Osteoblast (primary cell): ENCODE results near the gene EFCAB11. TPM values are rescaled to one million over a fixed set of nuclear protein-coding genes. Genes with fewer than 3 reads are reported as not detected.
"Not testable (repeated sequence)": the region's sequence is repeated elsewhere in the genome, so short reads cannot be mapped to it uniquely, and the experiment has no call there.

Source experiments
- DNase-seq: peaks from one replicate; pipeline ENCODE4 v3.0.0; 2011; ENCODE audit warnings: low spot score, mixed read lengths; ENCODE audit not compliant: insufficient read length; ENCODE audit errors: missing footprints
- H2AFZ ChIP-seq: 2 replicates; pipeline ENCODE4 v1.6.0; 2011; ENCODE audit warnings: mild to moderate bottlenecking, low read length
- H3K27ac ChIP-seq: 2 replicates; pipeline ENCODE4 v1.5.1; 2011; ENCODE audit warnings: mild to moderate bottlenecking, low read depth, low read length, moderate library complexity
- H3K27me3 ChIP-seq: 2 replicates; pipeline ENCODE4 v1.6.0; 2012; ENCODE audit warnings: mild to moderate bottlenecking, control low read depth, inconsistent platforms, low read length, moderate library complexity; ENCODE audit not compliant: insufficient read depth
- H3K36me3 ChIP-seq: 2 replicates; pipeline ENCODE4 v1.5.1; 2011; ENCODE audit warnings: mild to moderate bottlenecking, low read length, control low read depth, moderate library complexity; ENCODE audit not compliant: insufficient read depth
- H3K4me1 ChIP-seq: 2 replicates; pipeline ENCODE4 v1.5.1; 2011; ENCODE audit warnings: mild to moderate bottlenecking, low read length, control low read depth, moderate library complexity; ENCODE audit not compliant: insufficient read depth
- H3K4me2 ChIP-seq: 2 replicates; pipeline ENCODE4 v1.6.0; 2011; ENCODE audit warnings: mild to moderate bottlenecking, low read length; ENCODE audit not compliant: insufficient read depth
- H3K4me3 ChIP-seq: fragments of 200-600 bp; sonication (generic); 3 replicates; pipeline ENCODE4 v1.5.1; 2012; ENCODE audit warnings: mild to moderate bottlenecking, low read length, inconsistent platforms; ENCODE audit not compliant: insufficient read depth
- H3K79me2 ChIP-seq: 2 replicates; pipeline ENCODE4 v1.6.0; 2012; ENCODE audit warnings: mild to moderate bottlenecking, low read length, control low read depth, inconsistent platforms; ENCODE audit not compliant: insufficient read depth
- H3K9me3 ChIP-seq: 2 replicates; pipeline ENCODE4 v1.5.1; 2011; ENCODE audit warnings: low read depth, low read length, control low read depth
- H4K20me1 ChIP-seq: 2 replicates; pipeline ENCODE4 v1.6.0; 2012; ENCODE audit warnings: mild to moderate bottlenecking, low read length, control low read depth; ENCODE audit not compliant: insufficient read depth
- CTCF ChIP-seq: IDR thresholded peaks from 2 replicates; pipeline ENCODE4 v1.5.1; 2011; ENCODE audit warnings: mild to moderate bottlenecking, low read depth, low read length, moderate library complexity; ENCODE audit errors: extremely low read depth
- total RNA-seq: library from RNA; depleted of rRNA; stranded (reverse); fragments of >200 nt; gene quantifications from 2 replicates; pipeline ENCODE4 v1.2.3, GENCODE V29; 2012

Gene EFCAB11
- total RNA-seq, 1 donor, result 6.9 TPM

DNA sequence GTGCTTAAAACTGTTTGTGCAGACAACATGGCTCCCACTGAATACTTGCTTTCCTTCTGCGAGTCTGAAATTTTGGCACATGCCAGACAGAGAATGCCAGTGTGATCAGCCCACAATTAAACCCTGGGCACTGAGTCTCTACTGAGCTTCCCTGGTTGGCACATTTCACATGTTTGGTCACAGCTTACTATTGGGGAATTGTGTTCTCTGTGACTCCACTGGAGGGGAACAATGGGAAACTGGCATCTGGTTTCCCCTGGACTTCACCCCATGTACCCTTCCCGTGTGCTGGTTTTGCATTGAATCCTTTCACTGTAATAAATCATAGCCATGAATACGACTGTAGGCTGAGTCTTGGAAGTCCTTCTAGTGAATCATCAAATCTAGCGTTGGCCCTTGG is 64.9 kb downstream of the EFCAB11 start:
- Histone ChIP-seq H3K9me3 (no peaks in the 10 kb centered on the region), H3K36me3 (no peaks in the 10 kb centered on the region), H3K27me3 (no peaks in the 10 kb centered on the region), H4K20me1 (no peaks in the 10 kb centered on the region), H3K79me2 (no peaks in the 10 kb centered on the region), H3K4me2 (no peak overlapping the region), H3K4me3 (no peak overlapping the region), H3K27ac (no peak overlapping the region), H2AFZ (no peak overlapping the region), H3K4me1 (no peaks in the 10 kb centered on the region)
- DNase-seq, result no peak
- TF ChIP-seq CTCF, result no peak

DNA sequence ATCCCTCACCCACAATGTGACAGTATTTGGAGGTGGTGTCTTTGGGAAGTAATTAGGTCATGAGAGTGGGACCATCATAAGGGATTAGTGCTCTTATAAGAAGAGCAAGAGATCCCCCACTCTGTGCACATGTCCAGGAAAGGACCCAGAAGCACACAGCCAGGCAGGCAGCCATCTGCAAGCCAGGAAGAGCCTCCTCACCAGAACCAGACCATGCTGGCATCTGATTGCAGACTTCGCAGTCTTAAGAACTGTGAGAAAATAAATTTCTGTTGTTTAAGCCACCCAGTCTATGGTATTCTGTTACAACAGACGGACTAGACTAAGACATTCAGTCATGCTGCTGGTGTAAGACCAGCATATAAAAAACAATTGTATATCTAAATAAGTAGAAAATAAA is 69.8 kb downstream of the EFCAB11 start:
- Histone ChIP-seq H4K20me1 (no peaks in the 10 kb centered on the region), H2AFZ (no peak overlapping the region), H3K27me3 (no peaks in the 10 kb centered on the region), H3K4me3 (no peak overlapping the region), H3K4me1 (no peaks in the 10 kb centered on the region), H3K27ac (no peak overlapping the region), H3K9me3 (no peaks in the 10 kb centered on the region), H3K36me3 (no peaks in the 10 kb centered on the region), H3K79me2 (no peaks in the 10 kb centered on the region), H3K4me2 (no peak overlapping the region)
- TF ChIP-seq CTCF, result no peak
- no peak for DNase-seq

DNA sequence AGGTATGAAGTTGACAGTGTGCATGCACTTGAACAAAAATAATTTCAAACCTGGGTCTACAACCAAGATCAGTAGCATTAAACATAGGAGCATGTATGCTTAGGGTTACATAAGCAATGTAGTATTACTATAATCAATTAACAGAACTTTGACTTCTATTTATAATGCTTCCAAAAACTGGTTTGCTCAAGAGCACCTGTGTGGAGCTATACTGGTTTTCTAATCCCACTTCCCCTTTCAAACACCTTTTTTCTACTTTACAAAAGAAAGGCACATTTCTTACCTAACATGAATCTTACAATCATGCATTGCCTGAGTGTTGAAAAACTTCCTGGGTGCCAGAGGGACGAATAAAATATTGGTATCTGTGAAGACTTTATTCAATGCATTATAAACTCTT is 72.7 kb downstream of the EFCAB11 start:
- H3K4me2 ChIP-seq, result no peak overlapping the region
- no peaks in the 10 kb centered on the region for H3K4me1 ChIP-seq
- H3K36me3 ChIP-seq, result no peaks in the 10 kb centered on the region
- H4K20me1 ChIP-seq, result no peaks in the 10 kb centered on the region
- H3K79me2 ChIP-seq, result no peaks in the 10 kb centered on the region
- no peak overlapping the region for H2AFZ ChIP-seq
- DNase-seq, result no peak
- no peaks in the 10 kb centered on the region for H3K27me3 ChIP-seq
- H3K9me3 ChIP-seq, result no peaks in the 10 kb centered on the region
- H3K27ac ChIP-seq, result no peak overlapping the region
- no peak overlapping the region for H3K4me3 ChIP-seq
- no peak for TF ChIP-seq CTCF

DNA sequence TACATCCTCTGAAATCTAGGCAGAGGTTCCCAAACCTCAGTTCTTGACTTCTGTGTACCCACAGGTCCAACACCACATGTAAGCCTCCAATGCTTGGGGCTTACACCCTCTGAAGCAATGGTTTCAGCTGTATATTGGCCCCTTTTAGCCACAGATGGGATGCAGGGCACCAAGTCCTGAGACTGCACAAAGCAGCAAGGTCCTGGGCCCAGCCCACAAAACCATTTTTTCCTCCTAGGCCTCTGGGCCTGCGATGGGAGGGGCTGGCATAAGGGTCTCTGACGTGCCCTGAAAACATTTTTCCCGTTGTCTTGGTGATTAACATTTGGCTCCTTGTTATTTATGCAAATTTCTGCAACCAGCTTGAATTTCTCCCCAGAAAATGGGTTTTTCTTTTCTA is 80.4 kb downstream of the EFCAB11 start:
- DNase-seq, H3K27ac ChIP-seq, H2AFZ ChIP-seq, H3K79me2 ChIP-seq, H3K36me3 ChIP-seq, H3K9me3 ChIP-seq, H3K27me3 ChIP-seq, H4K20me1 ChIP-seq, H3K4me1 ChIP-seq, H3K4me2 ChIP-seq, H3K4me3 ChIP-seq: not testable (repeated sequence)

- Histone ChIP-seq H2AFZ (no peak overlapping the region), H3K36me3 (no peaks in the 10 kb centered on the region), H4K20me1 (no peaks in the 10 kb centered on the region), H3K4me2 (no peak overlapping the region), H3K4me1 (peaks cover 4% of the 10 kb centered on the region), H3K9me3 (no peaks in the 10 kb centered on the region), H3K27ac (no peak overlapping the region), H3K4me3 (no peak overlapping the region), H3K27me3 (no peaks in the 10 kb centered on the region), H3K79me2 (no peaks in the 10 kb centered on the region)
- TF ChIP-seq CTCF, result no peak
- DNase-seq, result no peak
Observed at GRCh38 chr14:89870316-89870715, 84.2 kb downstream of the EFCAB11 start.
